Hepatocyte (in vitro differentiated cells): Measurements from ENCODE around the gene MACROD2.

Experiments used
- EZH2phosphoT487 ChIP-seq: fragments of 200-600 bp; sonication (generic); IDR thresholded peaks from one replicate; pipeline ENCODE4 v1.6.1; 2018; ENCODE audit warnings: antibody characterized with exemption, mild to moderate bottlenecking, low read depth, moderate library complexity; ENCODE audit not compliant: unreplicated experiment, severe bottlenecking
- TF ChIP-seq, protein P1 (sequence below): fragments of 200-600 bp; sonication (generic); IDR thresholded peaks from 2 replicates; pipeline ENCODE4 v1.5.1; 2016; ENCODE audit warnings: antibody characterized with exemption, mild to moderate bottlenecking; ENCODE audit not compliant: poor library complexity

GRCh38 chr20:15703171-15703911, 1708.0 kb downstream of the MACROD2 start:
- TF ChIP-seq, protein P1, sequence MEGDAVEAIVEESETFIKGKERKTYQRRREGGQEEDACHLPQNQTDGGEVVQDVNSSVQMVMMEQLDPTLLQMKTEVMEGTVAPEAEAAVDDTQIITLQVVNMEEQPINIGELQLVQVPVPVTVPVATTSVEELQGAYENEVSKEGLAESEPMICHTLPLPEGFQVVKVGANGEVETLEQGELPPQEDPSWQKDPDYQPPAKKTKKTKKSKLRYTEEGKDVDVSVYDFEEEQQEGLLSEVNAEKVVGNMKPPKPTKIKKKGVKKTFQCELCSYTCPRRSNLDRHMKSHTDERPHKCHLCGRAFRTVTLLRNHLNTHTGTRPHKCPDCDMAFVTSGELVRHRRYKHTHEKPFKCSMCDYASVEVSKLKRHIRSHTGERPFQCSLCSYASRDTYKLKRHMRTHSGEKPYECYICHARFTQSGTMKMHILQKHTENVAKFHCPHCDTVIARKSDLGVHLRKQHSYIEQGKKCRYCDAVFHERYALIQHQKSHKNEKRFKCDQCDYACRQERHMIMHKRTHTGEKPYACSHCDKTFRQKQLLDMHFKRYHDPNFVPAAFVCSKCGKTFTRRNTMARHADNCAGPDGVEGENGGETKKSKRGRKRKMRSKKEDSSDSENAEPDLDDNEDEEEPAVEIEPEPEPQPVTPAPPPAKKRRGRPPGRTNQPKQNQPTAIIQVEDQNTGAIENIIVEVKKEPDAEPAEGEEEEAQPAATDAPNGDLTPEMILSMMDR: no peak
- no peak for TF ChIP-seq EZH2phosphoT487
